Measurements from ENCODE around the gene HPSE.

DNA sequence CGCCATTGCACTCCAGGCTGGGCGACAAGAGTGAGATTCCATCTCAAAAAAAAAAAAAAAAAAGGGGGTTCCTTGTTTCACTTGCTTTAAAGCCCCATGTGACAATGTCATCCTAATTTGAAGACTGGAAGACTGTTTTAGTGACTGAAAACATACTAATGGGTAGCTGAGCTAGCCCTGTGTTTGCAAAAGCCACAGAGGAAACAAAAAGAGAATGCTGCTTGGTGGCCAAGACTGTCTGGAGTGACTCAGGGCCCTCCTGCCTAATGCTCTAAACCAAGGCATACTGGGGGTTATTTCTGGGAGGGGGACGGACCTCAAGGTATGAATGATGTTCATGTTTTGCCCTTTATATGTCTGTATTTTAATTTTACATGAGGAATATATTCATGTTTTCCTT lies 16.0 kb downstream of the HPSE start:
- TF ChIP-seq, protein P1, sequence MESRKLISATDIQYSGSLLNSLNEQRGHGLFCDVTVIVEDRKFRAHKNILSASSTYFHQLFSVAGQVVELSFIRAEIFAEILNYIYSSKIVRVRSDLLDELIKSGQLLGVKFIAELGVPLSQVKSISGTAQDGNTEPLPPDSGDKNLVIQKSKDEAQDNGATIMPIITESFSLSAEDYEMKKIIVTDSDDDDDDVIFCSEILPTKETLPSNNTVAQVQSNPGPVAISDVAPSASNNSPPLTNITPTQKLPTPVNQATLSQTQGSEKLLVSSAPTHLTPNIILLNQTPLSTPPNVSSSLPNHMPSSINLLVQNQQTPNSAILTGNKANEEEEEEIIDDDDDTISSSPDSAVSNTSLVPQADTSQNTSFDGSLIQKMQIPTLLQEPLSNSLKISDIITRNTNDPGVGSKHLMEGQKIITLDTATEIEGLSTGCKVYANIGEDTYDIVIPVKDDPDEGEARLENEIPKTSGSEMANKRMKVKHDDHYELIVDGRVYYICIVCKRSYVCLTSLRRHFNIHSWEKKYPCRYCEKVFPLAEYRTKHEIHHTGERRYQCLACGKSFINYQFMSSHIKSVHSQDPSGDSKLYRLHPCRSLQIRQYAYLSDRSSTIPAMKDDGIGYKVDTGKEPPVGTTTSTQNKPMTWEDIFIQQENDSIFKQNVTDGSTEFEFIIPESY (IDR thresholded peaks at IDR 0.05; ENCODE audit: borderline replicate concordance, low read depth) = no peak
- TF ChIP-seq TEAD4 (IDR thresholded peaks at IDR 0.05; ENCODE audit: borderline replicate concordance, insufficient read depth) = no peak
- TF ChIP-seq TAF1 (IDR thresholded peaks at IDR 0.05; ENCODE audit: borderline replicate concordance, low read depth, low read length) = no peak
- no peak for TF ChIP-seq POLR2AphosphoS5 (IDR thresholded peaks at IDR 0.05; ENCODE audit: low read depth, low read length)
